SK-N-MC (cell line): Measurements from ENCODE around the gene PLXNC1.

ENCODE experiments used
- EZH2 ChIP-seq: fragments of 200-600 bp; sonication (generic); IDR thresholded peaks from one replicate; pipeline ENCODE4 v1.6.1; 2017; ENCODE audit warnings: antibody characterized with exemption
- FOXP2 ChIP-seq: optimal IDR thresholded peaks from 2 replicates; pipeline ENCODE3; 2011; ENCODE audit warnings: mild to moderate bottlenecking, moderate library complexity; ENCODE audit not compliant: insufficient read depth; ENCODE audit errors: extremely low read length, control extremely low read depth
- POLR2AphosphoS5 ChIP-seq: IDR thresholded peaks from 2 replicates; pipeline ENCODE4 v1.6.1; 2012; ENCODE audit warnings: mild to moderate bottlenecking, low read depth, low read length, borderline replicate concordance

DNA sequence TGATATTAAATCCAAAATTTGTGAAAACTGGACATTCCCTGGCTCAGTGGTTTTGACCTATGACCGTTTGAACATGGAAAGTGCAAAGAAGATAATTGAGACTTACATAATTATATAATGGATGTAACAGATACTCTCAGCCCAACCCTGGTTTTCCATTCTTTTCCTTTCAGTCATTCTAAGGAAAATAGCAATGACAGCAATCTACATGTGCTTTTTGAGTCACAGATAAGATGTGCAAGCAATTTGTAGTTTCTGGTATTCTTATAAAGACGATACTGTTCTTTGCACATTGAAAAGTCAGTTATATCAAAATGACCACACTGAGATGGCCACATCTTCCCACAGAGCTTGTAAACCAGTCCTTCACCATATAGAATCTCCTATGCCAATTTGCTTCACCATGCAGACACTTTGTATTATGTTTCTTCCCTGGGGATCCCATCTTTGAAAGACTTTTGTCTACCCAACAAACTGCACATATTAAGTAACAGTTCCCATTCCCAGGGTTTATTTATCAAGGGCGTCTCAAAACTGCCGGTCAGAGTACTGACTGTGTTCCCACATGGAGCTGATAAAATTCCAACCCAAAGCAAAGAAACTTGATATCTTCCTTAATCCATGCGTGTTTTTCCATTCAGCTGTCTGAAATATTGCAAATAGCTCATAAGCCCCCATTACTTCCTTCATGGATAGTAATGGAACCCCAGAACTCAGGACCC is 34.8 kb downstream of the PLXNC1 start:
- TF ChIP-seq EZH2 (no peak), POLR2AphosphoS5 (no peak), FOXP2 (no peak)
